Hepatocyte (in vitro differentiated cells): ENCODE results near the gene PPP2R5B. TPM values are rescaled to one million over a fixed set of nuclear protein-coding genes. Genes with fewer than 3 reads are reported as not detected.

Experiments
- DNase-seq: peaks from one replicate; pipeline ENCODE4 v3.0.0-alpha.2; 2016; ENCODE audit warnings: low spot score
- H2AFZ ChIP-seq: fragments of 200-600 bp; sonication (generic); 2 replicates; pipeline ENCODE4 v1.6.0; 2016; ENCODE audit warnings: antibody characterized with exemption, mild to moderate bottlenecking
- H3K27ac ChIP-seq: fragments of 200-600 bp; sonication (generic); 2 replicates; pipeline ENCODE4 v1.5.1; 2016; ENCODE audit warnings: mild to moderate bottlenecking
- H3K27me3 ChIP-seq: fragments of 200-600 bp; sonication (generic); 2 replicates; pipeline ENCODE4 v1.6.1; 2016
- H3K36me3 ChIP-seq: fragments of 200-600 bp; sonication (generic); replicated peaks from 2 replicates; pipeline ENCODE4 v1.5.1; 2016; ENCODE audit warnings: low read depth; ENCODE audit not compliant: insufficient read depth
- H3K4me1 ChIP-seq: fragments of 200-600 bp; sonication (generic); 2 replicates; pipeline ENCODE4 v1.5.1; 2016; ENCODE audit warnings: mild to moderate bottlenecking, moderate library complexity; ENCODE audit not compliant: insufficient read depth
- H3K4me2 ChIP-seq: fragments of 200-600 bp; sonication (generic); 2 replicates; pipeline ENCODE4 v1.6.0; 2016
- H3K4me3 ChIP-seq: fragments of 200-600 bp; sonication (generic); 2 replicates; pipeline ENCODE4 v1.5.1; 2016; ENCODE audit warnings: mild to moderate bottlenecking
- H3K79me2 ChIP-seq: fragments of 200-600 bp; sonication (generic); 2 replicates; pipeline ENCODE4 v1.6.0; 2017; ENCODE audit warnings: mild to moderate bottlenecking
- H3K9me2 ChIP-seq: fragments of 200-600 bp; sonication (generic); replicated peaks from 2 replicates; pipeline ENCODE4 v1.6.0; 2017; ENCODE audit warnings: mild to moderate bottlenecking; ENCODE audit not compliant: insufficient read depth
- H3K9me3 ChIP-seq: fragments of 200-600 bp; sonication (generic); 2 replicates; pipeline ENCODE4 v1.5.1; 2016; ENCODE audit warnings: low read depth, mild to moderate bottlenecking
- H4K20me1 ChIP-seq: fragments of 200-600 bp; sonication (generic); 2 replicates; pipeline ENCODE4 v1.6.0; 2016; ENCODE audit warnings: mild to moderate bottlenecking; ENCODE audit not compliant: insufficient read depth, poor library complexity, severe bottlenecking
- EZH2 ChIP-seq: fragments of 200-600 bp; sonication (generic); IDR thresholded peaks from 2 replicates; pipeline ENCODE4 v1.6.1; 2016; ENCODE audit warnings: antibody characterized with exemption, mild to moderate bottlenecking, borderline replicate concordance
- EZH2phosphoT487 ChIP-seq: fragments of 200-600 bp; sonication (generic); IDR thresholded peaks from one replicate; pipeline ENCODE4 v1.6.1; 2018; ENCODE audit warnings: antibody characterized with exemption, mild to moderate bottlenecking, low read depth, moderate library complexity; ENCODE audit not compliant: unreplicated experiment, severe bottlenecking
- WGBS: methylation state at CpG from one replicate; pipeline ENCODE4 v1.1.6; 2016; ENCODE audit warnings: low lambda C conversion rate; ENCODE audit errors: missing lambda C conversion rate; 5-methylcytosine and 5-hydroxymethylcytosine counted together
- polyA plus RNA-seq: library from polyadenylated mRNA; unstranded; fragments of >200 nt; fragmentation: Nextera tagmentation; extraction: Ambion mirVana; gene quantifications from 2 replicates; pipeline ENCODE4 v1.2.1, GENCODE V29; 2016
- total RNA-seq: library from RNA; depleted of rRNA; stranded (reverse); fragments of >200 nt; gene quantifications from 2 replicates; pipeline ENCODE4 v1.2.3, GENCODE V29; 2014
- TF ChIP-seq, protein P1 (sequence below): fragments of 200-600 bp; sonication (generic); IDR thresholded peaks from 2 replicates; pipeline ENCODE4 v1.5.1; 2016; ENCODE audit warnings: antibody characterized with exemption, mild to moderate bottlenecking; ENCODE audit not compliant: poor library complexity

Gene PPP2R5B
- total and polyA plus RNA-seq, 2 experiments from 2014 or later, result 16.9 to 19.5 TPM

DNA sequence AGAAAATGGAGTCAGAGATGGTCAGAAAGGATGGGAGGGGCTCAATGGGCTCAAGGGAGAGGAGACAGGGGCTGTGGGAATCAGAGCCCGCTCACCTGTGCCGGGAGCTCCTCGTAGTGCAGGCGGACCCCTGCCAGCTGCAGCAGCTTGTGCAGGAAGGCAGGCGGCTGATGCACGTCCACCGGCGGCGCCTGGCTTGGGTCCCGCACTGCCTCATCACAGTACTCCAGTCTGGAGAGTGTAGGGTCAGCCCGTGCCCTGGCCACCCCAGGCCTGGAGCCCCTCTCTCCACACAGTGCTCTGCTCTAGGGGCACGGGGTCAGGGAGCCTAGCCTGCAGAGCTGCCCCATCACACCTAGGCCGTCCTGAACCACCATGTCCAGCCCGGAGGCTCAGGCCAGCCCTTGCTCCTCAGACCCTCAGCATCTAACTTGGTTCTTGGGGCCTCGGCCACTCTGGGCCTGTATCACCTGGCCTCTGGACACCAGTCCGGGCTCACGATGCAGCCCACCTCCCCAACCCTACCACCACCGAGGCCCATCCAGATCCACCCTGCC lies 11.2 kb upstream of the PPP2R5B start:
- H3K27me3 ChIP-seq, result no peaks in the 10 kb centered on the region
- H2AFZ ChIP-seq, result no peak overlapping the region
- H3K9me2 ChIP-seq, result no peaks in the 10 kb centered on the region
- H3K79me2 ChIP-seq, result peaks cover 21% of the 10 kb centered on the region
- 92% methylated on average over 18 of the region's 18 CpGs for WGBS
- no peak overlapping the region for H3K27ac ChIP-seq
- H4K20me1 ChIP-seq, result no peaks in the 10 kb centered on the region
- peaks cover 10% of the 10 kb centered on the region for H3K4me1 ChIP-seq
- no peak overlapping the region for H3K4me2 ChIP-seq
- DNase-seq, result no peak
- H3K4me3 ChIP-seq, result no peak overlapping the region
- H3K36me3 ChIP-seq, result no peaks in the 10 kb centered on the region
- no peaks in the 10 kb centered on the region for H3K9me3 ChIP-seq
- TF ChIP-seq EZH2, result no peak

GRCh38 chr11:64914123-64914522 lies 10.4 kb upstream of the PPP2R5B start:
- WGBS, result 98% methylated on average over 14 of the region's 17 CpGs
- Histone ChIP-seq H2AFZ (no peak overlapping the region), H3K9me2 (no peaks in the 10 kb centered on the region), H3K36me3 (no peaks in the 10 kb centered on the region), H3K27me3 (no peaks in the 10 kb centered on the region), H3K4me2 (no peak overlapping the region), H3K4me1 (peaks cover 12% of the 10 kb centered on the region), H4K20me1 (no peaks in the 10 kb centered on the region), H3K4me3 (no peak overlapping the region), H3K27ac (no peak overlapping the region), H3K79me2 (peaks cover 24% of the 10 kb centered on the region), H3K9me3 (no peaks in the 10 kb centered on the region)
- TF ChIP-seq, protein P1, sequence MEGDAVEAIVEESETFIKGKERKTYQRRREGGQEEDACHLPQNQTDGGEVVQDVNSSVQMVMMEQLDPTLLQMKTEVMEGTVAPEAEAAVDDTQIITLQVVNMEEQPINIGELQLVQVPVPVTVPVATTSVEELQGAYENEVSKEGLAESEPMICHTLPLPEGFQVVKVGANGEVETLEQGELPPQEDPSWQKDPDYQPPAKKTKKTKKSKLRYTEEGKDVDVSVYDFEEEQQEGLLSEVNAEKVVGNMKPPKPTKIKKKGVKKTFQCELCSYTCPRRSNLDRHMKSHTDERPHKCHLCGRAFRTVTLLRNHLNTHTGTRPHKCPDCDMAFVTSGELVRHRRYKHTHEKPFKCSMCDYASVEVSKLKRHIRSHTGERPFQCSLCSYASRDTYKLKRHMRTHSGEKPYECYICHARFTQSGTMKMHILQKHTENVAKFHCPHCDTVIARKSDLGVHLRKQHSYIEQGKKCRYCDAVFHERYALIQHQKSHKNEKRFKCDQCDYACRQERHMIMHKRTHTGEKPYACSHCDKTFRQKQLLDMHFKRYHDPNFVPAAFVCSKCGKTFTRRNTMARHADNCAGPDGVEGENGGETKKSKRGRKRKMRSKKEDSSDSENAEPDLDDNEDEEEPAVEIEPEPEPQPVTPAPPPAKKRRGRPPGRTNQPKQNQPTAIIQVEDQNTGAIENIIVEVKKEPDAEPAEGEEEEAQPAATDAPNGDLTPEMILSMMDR, result no peak
- no peak for TF ChIP-seq EZH2
- TF ChIP-seq EZH2phosphoT487, result no peak
- DNase-seq, result no peak

- H3K27ac ChIP-seq, result peak overlapping the region; percentile 71
These were observed 9.1 kb upstream of the PPP2R5B start for GRCh38 chr11:64915376-64915887.

More at GRCh38 chr11:64915376-64915887, 9.1 kb upstream of the PPP2R5B start:
- 82% methylated on average over 7 of the region's 7 CpGs for WGBS
- Histone ChIP-seq H3K9me2 (no peaks in the 10 kb centered on the region), H3K4me3 (no peak overlapping the region), H3K27me3 (no peaks in the 10 kb centered on the region), H3K4me1 (peaks cover 12% of the 10 kb centered on the region), H3K9me3 (no peaks in the 10 kb centered on the region), H3K4me2 (peak overlapping the region; percentile 97), H4K20me1 (no peaks in the 10 kb centered on the region), H3K79me2 (peaks cover 24% of the 10 kb centered on the region), H2AFZ (no peak overlapping the region), H3K36me3 (no peaks in the 10 kb centered on the region)
- no peak for DNase-seq
- TF ChIP-seq EZH2 (no peak), EZH2phosphoT487 (no peak)
- TF ChIP-seq, protein P1, result no peak
